HepG2 (cell line): Measurements from ENCODE around the gene CNTN5. TPM values are rescaled to one million over a fixed set of nuclear protein-coding genes. Genes with fewer than 3 reads are reported as not detected.

ENCODE experiments used
- ATAC-seq: fragments of 200-7000 bp; cut with Tn5 transposase; 3 replicates; pipeline ENCODE4 v1.9.1; 2020; ENCODE audit warnings: mild to moderate bottlenecking, moderate library complexity
- BruUV-seq: library from RNA; stranded (reverse); fragments of 400-500 nt; replicated peaks from 2 replicates; lab custom pipeline; 2021; lab: Mats Ljungman, UMichigan
- CTCF ChIA-PET: fragments of 300-600 bp; formaldehyde crosslinking; extraction: SDS; loops from one replicate; lab custom pipeline; 2021; ENCODE audit warnings: low total read pairs, inconsistent platforms, low intra/inter-chr PET ratio; lab: Yijun Ruan, JAX
- POLR2A ChIA-PET: fragments of 350-600 bp; sonication (Branson Sonifier 250); formaldehyde crosslinking; loops from one replicate; lab custom pipeline; 2020; ENCODE audit warnings: antibody characterized with exemption, inconsistent platforms; lab: Yijun Ruan, JAX
- DNase-seq: peaks from one replicate; pipeline ENCODE4 v3.0.0-alpha.2; 2015; ENCODE audit warnings: low spot score
- FAIRE-seq: peaks from 3 replicates; lab custom pipeline; 2011; peaks lifted over from hg19 to GRCh38; lab: Jason Lieb, UNC
- H2AFZ ChIP-seq: one replicate; pipeline ENCODE4 v1.6.1; 2011; ENCODE audit warnings: low read length, inconsistent platforms
- H3K27ac ChIP-seq: fragments of 300-600 bp; 3 replicates; pipeline ENCODE4 v1.8.0; 2011; ENCODE audit warnings: mixed run types, mild to moderate bottlenecking, mixed read lengths, low read length, inconsistent platforms; ENCODE audit not compliant: insufficient read depth; ENCODE audit errors: extremely low read length
- H3K27me3 ChIP-seq, 2 experiments: fragments of 200-600 bp in 1 of 2; 2 replicates in 1 of 2; 3 replicates in 1 of 2; pipeline versions ENCODE4 v1.6.0 to v1.8.0; 2011; ENCODE audit warnings: low read length in 2 of 2, mild to moderate bottlenecking in 2 of 2, moderate library complexity in 2 of 2, inconsistent platforms in 1 of 2; ENCODE audit not compliant: insufficient read depth in 2 of 2, control insufficient read depth in 1 of 2
- H3K36me3 ChIP-seq, 2 experiments: fragments of 200-600 bp in 1 of 2; replicated peaks in 1 of 2; 2 replicates in 1 of 2; 3 replicates in 1 of 2; pipeline versions ENCODE4 v1.5.1 to v1.8.0; 2011; ENCODE audit warnings: low read length in 2 of 2, inconsistent platforms in 1 of 2; ENCODE audit not compliant: insufficient read depth in 2 of 2, control insufficient read depth in 1 of 2
- H3K4me1 ChIP-seq: 2 replicates; pipeline ENCODE4 v1.5.1; 2012; ENCODE audit warnings: low read length, inconsistent platforms; ENCODE audit not compliant: insufficient read depth
- H3K4me2 ChIP-seq: 2 replicates; pipeline ENCODE4 v1.6.0; 2011; ENCODE audit warnings: low read depth, low read length, inconsistent platforms
- H3K4me3 ChIP-seq, 3 experiments: fragments of 200-600 bp in 1 of 3; sonication (generic), shearing (Covaris generic) in 1 of 3; replicated peaks in 1 of 3; 2 replicates each; pipeline ENCODE4 v1.5.1; 2011 to 2016; ENCODE audit warnings: low read length in 3 of 3, inconsistent platforms in 2 of 3, low read depth in 2 of 3, mild to moderate bottlenecking in 2 of 3, control low read depth in 1 of 3, mixed read lengths in 1 of 3; ENCODE audit not compliant: insufficient read depth in 1 of 3
- H3K79me2 ChIP-seq: one replicate; pipeline ENCODE4 v1.6.1; 2011; ENCODE audit warnings: low read length, inconsistent platforms; ENCODE audit not compliant: insufficient read depth
- H3K9ac ChIP-seq: 2 replicates; pipeline ENCODE4 v1.6.0; 2011; ENCODE audit warnings: mild to moderate bottlenecking, low read depth, low read length, inconsistent platforms; ENCODE audit not compliant: insufficient read depth
- H3K9me3 ChIP-seq: 2 replicates; pipeline ENCODE4 v1.5.1; 2012; ENCODE audit warnings: mild to moderate bottlenecking, low read length
- H4K20me1 ChIP-seq: 2 replicates; pipeline ENCODE4 v1.6.0; 2011; ENCODE audit warnings: inconsistent platforms, mild to moderate bottlenecking, low read length, moderate library complexity; ENCODE audit not compliant: insufficient read depth
- GTF3A ChIP-seq: sonication (generic); formaldehyde crosslinking; conservative IDR thresholded peaks from 2 replicates; pipeline ENCODE4 v1.4.0; 2020; ENCODE audit warnings: mild to moderate bottlenecking, missing genetic modification reagents
- MIXL1 ChIP-seq: IDR thresholded peaks from 2 replicates; pipeline ENCODE4 v1.6.1; 2016
- NCOA2 ChIP-seq: sonication (generic); formaldehyde crosslinking; IDR thresholded peaks from 2 replicates; pipeline ENCODE4 v1.8.0; 2022; ENCODE audit warnings: inconsistent platforms
- PHF5A ChIP-seq: IDR thresholded peaks from one replicate; pipeline ENCODE4 v1.6.1; 2018; ENCODE audit warnings: low read depth, missing genetic modification reagents; ENCODE audit not compliant: unreplicated experiment
- ZFP36L2 ChIP-seq: sonication (generic); formaldehyde crosslinking; IDR thresholded peaks from 2 replicates; pipeline ENCODE4 v1.4.0; 2020; ENCODE audit warnings: missing genetic modification reagents
- ZSCAN9 ChIP-seq: IDR thresholded peaks from 2 replicates; pipeline ENCODE4 v1.6.1; 2016; ENCODE audit warnings: borderline replicate concordance
- WGBS: methylation state at CpG from one replicate; pipeline ENCODE4 v1.1.6; 2017; ENCODE audit warnings: low lambda C conversion rate; 5-methylcytosine and 5-hydroxymethylcytosine counted together
- in situ Hi-C: cut with HindIII; loops from 2 replicates; pipeline ENCODE4 v1.10.0; 2017; ENCODE audit warnings: low pct_unique_long_range_greater_than_20kb; ENCODE audit not compliant: extremely low pct_ligation_motif_present
- intact Hi-C: fragments of 100-400 bp; cut with micrococcal nuclease; formaldehyde crosslinking; loops from one replicate; pipeline ENCODE4 v1.10.0; 2022; ENCODE audit not compliant: unreplicated experiment
- polyA plus RNA-seq, 8 experiments: library from polyadenylated mRNA; depleted of rRNA in 3 of 8; stranded (reverse) in 7 of 8; unstranded in 1 of 8; fragments of >200 nt; fragmentation: Illumina TruSeq in 4 of 8; extraction: Trizol in 4 of 8; gene quantifications; 2 replicates each; pipeline versions ENCODE4 v1.2.1 to v1.2.3, GENCODE V29; 2011 to 2016; ENCODE audit warnings: low read depth in 4 of 8, missing spikeins in 1 of 8, mixed read lengths in 1 of 8; ENCODE audit not compliant: insufficient read depth in 1 of 8
- total RNA-seq, 5 experiments: library from RNA; depleted of rRNA; stranded (reverse); fragments of >200 nt; fragmentation: Illumina TruSeq; extraction: Trizol; gene quantifications; 2 replicates each; pipeline ENCODE4 v1.2.3, GENCODE V29; 2016; ENCODE audit warnings: low read depth in 1 of 5

Gene CNTN5
- total and polyA plus RNA-seq, 2 of the 13 experiments (the other 11 are each of a cell fraction or from before 2014, with no cell fraction given) = not detected

GRCh38 chr11:100205926-100206325 lies 1185.2 kb downstream of the CNTN5 start:
- Histone ChIP-seq H3K4me2 (no peak overlapping the region), H3K4me1 (no peaks in the 10 kb centered on the region), H3K9me3 (peaks cover 11% of the 10 kb centered on the region), H3K79me2 (no peaks in the 10 kb centered on the region), H2AFZ (no peak overlapping the region), H3K36me3 (no peaks in the 10 kb centered on the region), H3K27me3 (no peaks in the 10 kb centered on the region), H3K27ac (no peak overlapping the region)
- CTCF ChIA-PET = no interaction called here
- in situ Hi-C loops = no loop called here
- FAIRE-seq = no peak
- no peak for TF ChIP-seq MIXL1 (CRISPR knock-in tag)
- TF ChIP-seq ZFP36L2 = no peak
- TF ChIP-seq, all 625 proteins: peak for 0
- H3K4me3 ChIP-seq = no peak overlapping the region
- H4K20me1 ChIP-seq = no peaks in the 10 kb centered on the region
- WGBS = 0% methylated on average over 2 of the region's 2 CpGs
- no peak overlapping the region for H3K9ac ChIP-seq
- POLR2A ChIA-PET = no interaction called here
- DNase-seq (no peak), ATAC-seq (no peak)
- BruUV-seq = no TSS peak
- intact Hi-C loops = no loop called here

GRCh38 chr11:100208207-100208606 lies 1187.5 kb downstream of the CNTN5 start:
- H3K4me2 ChIP-seq = no peak overlapping the region
- H4K20me1 ChIP-seq = no peaks in the 10 kb centered on the region
- intact Hi-C loops = no loop called here
- H3K4me1 ChIP-seq = no peaks in the 10 kb centered on the region
- 0% methylated on average over 1 of the region's 2 CpGs for WGBS
- no peak overlapping the region for H3K9ac ChIP-seq
- H3K79me2 ChIP-seq = no peaks in the 10 kb centered on the region
- POLR2A ChIA-PET = no interaction called here
- H3K27me3 ChIP-seq = no peaks in the 10 kb centered on the region
- CTCF ChIA-PET = no interaction called here
- no peak overlapping the region for H3K27ac ChIP-seq
- no peak for ATAC-seq
- no peaks in the 10 kb centered on the region for H3K36me3 ChIP-seq
- H3K4me3 ChIP-seq = no peak overlapping the region
- DNase-seq = no peak
- H3K9me3 ChIP-seq = peaks cover 13% of the 10 kb centered on the region
- FAIRE-seq = no peak
- in situ Hi-C loops = no loop called here
- TF ChIP-seq GTF3A (CRISPR knock-in tag) = no peak
- no peak for TF ChIP-seq NCOA2 (CRISPR knock-in tag)
- TF ChIP-seq ZSCAN9 (CRISPR knock-in tag) = no peak
- TF ChIP-seq PHF5A (CRISPR knock-in tag) = no peak
- BruUV-seq = no TSS peak
- no peak overlapping the region for H2AFZ ChIP-seq
